ENCODE data around the gene C11orf97. TPM values are rescaled to one million over a fixed set of nuclear protein-coding genes. Genes with fewer than 3 reads are reported as not detected.

The C11orf97 gene
- total RNA-seq, 1 donor from 2014 or later, result not detected

DNA sequence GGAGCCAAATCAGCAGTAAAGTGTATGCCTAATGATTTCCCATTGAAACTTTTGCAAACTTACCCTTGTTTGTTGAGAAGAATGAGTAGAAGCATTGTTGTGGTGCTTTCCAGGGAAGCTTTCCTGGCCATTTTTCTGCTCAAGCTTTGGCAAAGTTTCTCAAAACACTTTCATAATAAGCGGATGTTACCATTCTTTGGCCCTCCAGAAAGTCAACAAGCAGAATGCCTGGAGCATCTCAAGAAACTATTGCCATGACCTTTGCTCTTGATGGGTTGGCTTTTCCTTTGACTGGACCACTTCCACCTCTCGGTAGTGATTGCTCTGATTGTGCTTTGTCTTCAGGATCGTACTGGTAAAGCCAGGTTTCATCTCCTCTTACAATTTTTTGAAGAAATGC lies 65.6 kb downstream of the C11orf97 start:
- no peak for ATAC-seq
- intact Hi-C loops (cut with micrococcal nuclease), result no loop called here
- no peak for DNase-seq

Small RNAs within 50 kb of the gene (microRNA-seq; reads per million reads assigned to microRNA genes)
- not detected for gene MIR548L (ENCODE audit: borderline number of aligned reads)

Other genes starting within 250 kb of the C11orf97 start
- gene IZUMO1R, start 207.9 kb upstream of the C11orf97 start, total RNA-seq, result not detected
- gene GPR83, start 111.0 kb upstream of the C11orf97 start, total RNA-seq, result 0.17 TPM
- 7.4 TPM for gene MRE11, start 18.6 kb upstream of the C11orf97 start, total RNA-seq
- 6.0 TPM for gene ANKRD49, start 18.5 kb upstream of the C11orf97 start, total RNA-seq
- gene FUT4, start 31.5 kb downstream of the C11orf97 start, total RNA-seq, result 1.4 TPM
- gene PIWIL4, start 54.9 kb downstream of the C11orf97 start, total RNA-seq, result 0.92 TPM